H1 (cell line): Measurements from ENCODE around the gene RAB1A. TPM values are rescaled to one million over a fixed set of nuclear protein-coding genes. Genes with fewer than 3 reads are reported as not detected.

Experiments
- ATF2 ChIP-seq: IDR thresholded peaks from 2 replicates; pipeline ENCODE4 v1.6.1; 2012; ENCODE audit warnings: low read length, inconsistent platforms
- ATF3 ChIP-seq: IDR thresholded peaks from 2 replicates; pipeline ENCODE4 v1.6.1; 2011; ENCODE audit warnings: low read depth, mild to moderate bottlenecking, low read length; ENCODE audit not compliant: insufficient read depth
- BCL11A ChIP-seq, 2 experiments: IDR thresholded peaks; one replicate each; pipeline ENCODE4 v1.6.1; 2011; ENCODE audit warnings: low read depth in 2 of 2, low read length in 2 of 2, mild to moderate bottlenecking in 2 of 2
- CBX8 ChIP-seq: fragments of 300-800, 300-1000 bp; sonication (generic); IDR thresholded peaks from 2 replicates; pipeline ENCODE4 v1.7.1; 2016; ENCODE audit warnings: low read depth, low read length, borderline replicate concordance
- CEBPB ChIP-seq: IDR thresholded peaks from 2 replicates; pipeline ENCODE4 v1.6.1; 2012; ENCODE audit warnings: low read depth, low read length
- CTBP2 ChIP-seq: IDR thresholded peaks from 2 replicates; pipeline ENCODE4 v1.7.0; 2011; ENCODE audit warnings: borderline replicate concordance, mild to moderate bottlenecking, moderate library complexity, mixed read lengths, low read length; ENCODE audit not compliant: insufficient read depth, insufficient read length
- NANOG ChIP-seq: IDR thresholded peaks from 2 replicates; pipeline ENCODE4 v1.6.1; 2011; ENCODE audit warnings: low read length, low read depth, mild to moderate bottlenecking, inconsistent platforms; ENCODE audit not compliant: insufficient read depth, poor library complexity, severe bottlenecking
- POU5F1 ChIP-seq: IDR thresholded peaks from 2 replicates; pipeline ENCODE4 v1.6.1; 2011; ENCODE audit warnings: low read depth, mild to moderate bottlenecking, low read length, moderate library complexity
- polyA plus RNA-seq, 7 experiments: library from polyadenylated mRNA; depleted of rRNA in 3 of 7; stranded (reverse) in 5 of 7; unstranded in 2 of 7; fragments of >200 nt in 5 of 7; fragments of 200-250 nt in 2 of 7; gene quantifications; 1 replicate in 5 of 7; 2 replicates in 1 of 7; 4 replicates in 1 of 7; pipeline versions ENCODE4 v1.2.1 to v1.2.3, GENCODE V29; 2011 to 2013; ENCODE audit warnings: missing spikeins in 2 of 7, mixed read lengths in 2 of 7
- total RNA-seq: library from RNA; stranded (reverse); fragmentation: NEBNext Ultra II Directional; extraction: Animal tissue kit (Norgen Biotek cat#: 25700); gene quantifications from 2 replicates; pipeline ENCODE4 v1.2.1, GENCODE V29; 2021

Gene RAB1A
- total and polyA plus RNA-seq, 2 of the 8 experiments (the other 6 are each of a cell fraction or from before 2014, with no cell fraction given): 77.9 to 120 TPM

- TF ChIP-seq ATF2 (no peak), CBX8 (no peak), ATF3 (no peak), BCL11A (IDR thresholded peaks at IDR 0.05; ENCODE audit: low read depth in 2 of 2, low read length in 2 of 2) (no peak), CEBPB (no peak), NANOG (no peak), CTBP2 (no peak), POU5F1 (no peak)
Measured at GRCh38 chr2:65053199-65053598, 76.7 kb downstream of the RAB1A start (continued).
